K562 (cell line): Measurements from ENCODE around the gene UBN2. TPM values are rescaled to one million over a fixed set of nuclear protein-coding genes. Genes with fewer than 3 reads are reported as not detected.

Source experiments
- CHD7 ChIP-seq: fragments of 200-600 bp; sonication (generic); IDR thresholded peaks from one replicate; pipeline ENCODE4 v1.6.1; 2012; ENCODE audit warnings: mild to moderate bottlenecking, low read depth, low read length, inconsistent platforms
- DIDO1 ChIP-seq: fragments of 450-650 bp; IDR thresholded peaks from 2 replicates; pipeline ENCODE4 v1.6.1; 2016; ENCODE audit warnings: low read depth, missing biosample characterization, missing genetic modification characterization
- GATAD2B ChIP-seq: fragments of 450-650 bp; IDR thresholded peaks from 2 replicates; pipeline ENCODE4 v1.6.1; 2017; ENCODE audit warnings: mild to moderate bottlenecking, borderline replicate concordance
- KLF13 ChIP-seq: fragments of 450-650 bp; IDR thresholded peaks from 2 replicates; pipeline ENCODE4 v1.6.1; 2016; ENCODE audit warnings: missing genetic modification characterization, low read depth, mild to moderate bottlenecking, missing compliant biosample characterization, moderate library complexity, borderline replicate concordance
- MAFG ChIP-seq: fragments of 450-650 bp; conservative IDR thresholded peaks from 2 replicates; pipeline ENCODE4 v1.6.1; 2016; ENCODE audit warnings: missing genetic modification characterization, missing compliant biosample characterization
- MBD1 ChIP-seq: fragments of 250-450 bp; sonication (Bioruptor Pico); IDR thresholded peaks from 2 replicates; pipeline ENCODE4 v1.8.0; 2022; ENCODE audit warnings: inconsistent platforms
- PHF20 ChIP-seq: fragments of 450-650 bp; IDR thresholded peaks from 2 replicates; pipeline ENCODE4 v1.6.1; 2018; ENCODE audit not compliant: partially characterized antibody
- SFPQ ChIP-seq: fragments of 200-400 bp; formaldehyde crosslinking; IDR thresholded peaks from 2 replicates; pipeline ENCODE4 v1.6.1; 2017; ENCODE audit warnings: mild to moderate bottlenecking, low read depth, low read length, moderate library complexity
- SIN3B ChIP-seq: fragments of 450-650 bp; IDR thresholded peaks from 2 replicates; pipeline ENCODE4 v1.6.1; 2017; ENCODE audit warnings: low read depth, mild to moderate bottlenecking, moderate library complexity
- SMAD1 ChIP-seq: fragments of 150-350 bp; IDR thresholded peaks from 2 replicates; pipeline ENCODE4 v1.6.1; 2014; ENCODE audit warnings: low read length, low read depth; ENCODE audit not compliant: partially characterized antibody
- SP2 ChIP-seq: IDR thresholded peaks from 2 replicates; pipeline ENCODE4 v1.6.1; 2011; ENCODE audit warnings: mild to moderate bottlenecking, low read depth, low read length, moderate library complexity; ENCODE audit not compliant: poor library complexity, severe bottlenecking; ENCODE audit errors: extremely low read depth
- polyA plus RNA-seq, 8 experiments: library from polyadenylated mRNA; depleted of rRNA in 4 of 8; stranded (reverse) in 5 of 8; unstranded in 3 of 8; fragments of >200 nt; fragmentation: Nextera tagmentation in 2 of 8; fragmentation: Illumina TruSeq in 1 of 8; extraction: Ambion mirVana in 2 of 8; extraction: Trizol in 1 of 8; gene quantifications; 2 replicates each; pipeline versions ENCODE4 v1.2.1 to v1.2.3, GENCODE V29; 2011 to 2014; ENCODE audit warnings: inconsistent platforms in 1 of 8, missing spikeins in 1 of 8
- total RNA-seq, 7 experiments: library from RNA; depleted of rRNA in 6 of 7; stranded (reverse); fragments of >200 nt in 6 of 7; fragmentation: Illumina TruSeq in 2 of 7; extraction: Trizol in 2 of 7; gene quantifications; 2 replicates each; pipeline versions ENCODE4 v1.2.1 to v1.2.3, GENCODE V29; 2011 to 2021; ENCODE audit warnings: low replicate concordance in 1 of 7
- TF ChIP-seq, protein P1 (sequence below): sonication (generic); formaldehyde crosslinking; IDR thresholded peaks from 2 replicates; pipeline ENCODE4 v1.8.0; 2022; ENCODE audit warnings: missing genetic modification reagents, mild to moderate bottlenecking, borderline replicate concordance

Gene UBN2
- total and polyA plus RNA-seq, 9 of the 15 experiments (the other 6 are each of a cell fraction or from before 2014, with no cell fraction given), result 1.2 to 19.5 (median 9.9) TPM

GRCh38 chr7:139339698-139340036 is 108.6 kb downstream of the UBN2 start (continued):
- peak; percentile 97 for TF ChIP-seq MBD1 (CRISPR knock-in tag)
- TF ChIP-seq SIN3B, result no peak
- TF ChIP-seq SFPQ, result no peak
- no peak for TF ChIP-seq KLF13 (tag)
- TF ChIP-seq SP2, result no peak
- no peak for TF ChIP-seq CHD7
- TF ChIP-seq GATAD2B, result no peak
- 0 out of 2 replicates have a peak, but pooled peaks have one; percentile 39 for TF ChIP-seq MAFG (tag)
- TF ChIP-seq, protein P1, sequence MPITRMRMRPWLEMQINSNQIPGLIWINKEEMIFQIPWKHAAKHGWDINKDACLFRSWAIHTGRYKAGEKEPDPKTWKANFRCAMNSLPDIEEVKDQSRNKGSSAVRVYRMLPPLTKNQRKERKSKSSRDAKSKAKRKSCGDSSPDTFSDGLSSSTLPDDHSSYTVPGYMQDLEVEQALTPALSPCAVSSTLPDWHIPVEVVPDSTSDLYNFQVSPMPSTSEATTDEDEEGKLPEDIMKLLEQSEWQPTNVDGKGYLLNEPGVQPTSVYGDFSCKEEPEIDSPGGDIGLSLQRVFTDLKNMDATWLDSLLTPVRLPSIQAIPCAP (CRISPR knock-in tag), result 0 out of 2 replicates have a peak, but pooled peaks have one; percentile 67
- TF ChIP-seq DIDO1, result no peak
- TF ChIP-seq SMAD1, result no peak
- TF ChIP-seq PHF20, result no peak
